NB4 (cell line): ENCODE data around the gene MPHOSPH10.

ENCODE experiments used
- DNase-seq: peaks from one replicate; pipeline ENCODE4 v3.0.0; 2010; ENCODE audit warnings: low read depth
- H3K4me3 ChIP-seq: one replicate; pipeline ENCODE4 v1.5.1; 2011; ENCODE audit warnings: mild to moderate bottlenecking, low read depth, low read length, moderate library complexity
- MYC ChIP-seq: IDR thresholded peaks from 2 replicates; pipeline ENCODE4 v1.6.1; 2011; ENCODE audit warnings: low read depth, low read length
- POLR2A ChIP-seq: IDR thresholded peaks from 2 replicates; pipeline ENCODE4 v1.6.1; 2011; ENCODE audit warnings: mild to moderate bottlenecking; ENCODE audit not compliant: insufficient read length; ENCODE audit errors: extremely low read depth
- TF ChIP-seq, protein P1 (sequence below): IDR thresholded peaks from one replicate; pipeline ENCODE4 v1.5.1; 2012; ENCODE audit warnings: low read depth, low read length
- TF ChIP-seq, protein P2 (sequence below): IDR thresholded peaks from 2 replicates; pipeline ENCODE4 v1.6.1; 2011; ENCODE audit warnings: low read depth, low read length

MPHOSPH10 gene

DNA sequence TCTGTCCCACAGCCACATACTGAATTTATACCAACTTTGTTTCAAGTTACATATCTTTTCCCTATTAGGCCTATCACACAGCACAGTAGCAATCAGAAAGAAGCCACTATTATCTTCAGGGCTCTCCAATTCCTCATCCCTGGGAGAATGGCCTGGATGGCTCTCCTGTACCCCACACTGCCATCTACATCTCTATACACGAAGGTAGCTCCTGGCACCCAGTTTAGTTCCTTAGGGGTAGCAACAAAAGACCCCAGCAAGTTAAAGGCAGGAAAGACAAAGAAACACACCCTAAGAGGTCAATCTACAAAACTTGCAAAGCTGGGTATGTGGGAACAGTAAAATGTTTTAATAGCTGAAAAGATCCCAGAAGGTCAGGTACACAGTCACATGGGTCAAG is 56.5 kb downstream of the MPHOSPH10 start:
- no peak overlapping the region for H3K4me3 ChIP-seq
- DNase-seq: no peak
- TF ChIP-seq, protein P1, sequence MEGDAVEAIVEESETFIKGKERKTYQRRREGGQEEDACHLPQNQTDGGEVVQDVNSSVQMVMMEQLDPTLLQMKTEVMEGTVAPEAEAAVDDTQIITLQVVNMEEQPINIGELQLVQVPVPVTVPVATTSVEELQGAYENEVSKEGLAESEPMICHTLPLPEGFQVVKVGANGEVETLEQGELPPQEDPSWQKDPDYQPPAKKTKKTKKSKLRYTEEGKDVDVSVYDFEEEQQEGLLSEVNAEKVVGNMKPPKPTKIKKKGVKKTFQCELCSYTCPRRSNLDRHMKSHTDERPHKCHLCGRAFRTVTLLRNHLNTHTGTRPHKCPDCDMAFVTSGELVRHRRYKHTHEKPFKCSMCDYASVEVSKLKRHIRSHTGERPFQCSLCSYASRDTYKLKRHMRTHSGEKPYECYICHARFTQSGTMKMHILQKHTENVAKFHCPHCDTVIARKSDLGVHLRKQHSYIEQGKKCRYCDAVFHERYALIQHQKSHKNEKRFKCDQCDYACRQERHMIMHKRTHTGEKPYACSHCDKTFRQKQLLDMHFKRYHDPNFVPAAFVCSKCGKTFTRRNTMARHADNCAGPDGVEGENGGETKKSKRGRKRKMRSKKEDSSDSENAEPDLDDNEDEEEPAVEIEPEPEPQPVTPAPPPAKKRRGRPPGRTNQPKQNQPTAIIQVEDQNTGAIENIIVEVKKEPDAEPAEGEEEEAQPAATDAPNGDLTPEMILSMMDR: no peak
- TF ChIP-seq POLR2A (no peak), MYC (no peak)
- TF ChIP-seq, protein P2, sequence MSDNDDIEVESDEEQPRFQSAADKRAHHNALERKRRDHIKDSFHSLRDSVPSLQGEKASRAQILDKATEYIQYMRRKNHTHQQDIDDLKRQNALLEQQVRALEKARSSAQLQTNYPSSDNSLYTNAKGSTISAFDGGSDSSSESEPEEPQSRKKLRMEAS: no peak

DNA sequence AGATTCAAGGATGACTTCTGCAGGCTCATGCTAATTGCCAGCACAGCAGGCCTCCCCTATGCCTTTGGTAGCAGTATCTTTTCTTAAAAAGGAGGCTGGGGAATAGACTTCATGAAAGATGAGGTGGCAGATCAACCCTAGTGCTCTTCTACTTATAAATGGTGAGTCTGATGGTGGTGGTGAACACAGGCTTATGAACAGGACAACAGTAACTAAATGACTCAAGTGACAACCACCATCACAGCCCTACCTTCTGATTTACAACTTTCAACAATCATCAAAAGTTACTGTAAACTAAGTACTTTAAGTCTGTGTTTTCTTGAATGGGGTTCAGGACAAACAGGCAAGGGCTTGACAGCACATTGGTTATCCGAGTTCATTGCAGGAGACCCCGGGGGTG is 57.2 kb downstream of the MPHOSPH10 start:
- no peak for DNase-seq
- H3K4me3 ChIP-seq: no peak overlapping the region
- no peak for TF ChIP-seq MYC
- TF ChIP-seq, protein P1: no peak
- TF ChIP-seq POLR2A: no peak
- TF ChIP-seq, protein P2: no peak

DNA sequence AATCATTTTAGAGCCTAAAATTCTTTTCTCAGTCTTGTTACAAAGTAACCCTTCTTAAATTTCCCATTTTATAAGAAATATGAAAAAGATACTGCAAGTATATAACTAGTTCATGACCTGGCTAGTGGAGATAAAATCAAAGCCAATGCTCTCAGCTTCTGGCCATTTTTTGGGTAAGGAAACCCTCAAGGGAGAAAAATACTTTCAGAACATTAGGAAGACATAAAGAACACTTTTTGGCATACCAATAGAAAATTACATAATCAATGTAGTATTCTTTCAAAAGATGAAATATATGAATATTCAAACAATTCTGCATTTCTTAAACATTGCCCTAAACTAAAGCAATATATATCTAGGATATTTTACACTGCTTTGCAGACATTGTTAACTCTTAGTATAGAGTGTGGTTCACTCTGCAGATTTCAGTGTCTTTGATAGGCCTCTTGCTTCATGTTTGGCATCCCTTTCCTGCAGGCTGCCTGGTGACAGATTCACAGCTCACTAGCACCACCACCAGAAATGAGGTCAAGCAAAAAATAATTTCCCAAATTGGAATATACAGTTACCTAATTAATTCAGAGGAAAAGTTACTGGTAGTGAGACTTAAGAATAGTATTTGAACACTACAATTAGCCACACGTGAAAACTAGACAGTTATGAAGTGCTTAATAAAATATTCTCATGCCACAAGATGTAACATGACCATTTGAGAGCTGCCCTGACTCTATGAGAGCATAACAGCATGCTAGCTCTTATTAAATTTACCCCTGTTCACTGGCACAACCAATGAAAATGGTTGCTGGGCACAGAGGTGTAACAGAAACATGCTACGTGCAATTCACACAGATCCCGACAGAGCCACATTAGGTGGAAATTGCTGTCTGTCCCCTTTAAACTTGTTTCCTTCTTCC is 60.5 kb downstream of the MPHOSPH10 start:
- H3K4me3 ChIP-seq: no peak overlapping the region
- TF ChIP-seq, protein P1: peak; percentile 24
- TF ChIP-seq, protein P2: no peak
- peak; percentile 52 for DNase-seq

DNA sequence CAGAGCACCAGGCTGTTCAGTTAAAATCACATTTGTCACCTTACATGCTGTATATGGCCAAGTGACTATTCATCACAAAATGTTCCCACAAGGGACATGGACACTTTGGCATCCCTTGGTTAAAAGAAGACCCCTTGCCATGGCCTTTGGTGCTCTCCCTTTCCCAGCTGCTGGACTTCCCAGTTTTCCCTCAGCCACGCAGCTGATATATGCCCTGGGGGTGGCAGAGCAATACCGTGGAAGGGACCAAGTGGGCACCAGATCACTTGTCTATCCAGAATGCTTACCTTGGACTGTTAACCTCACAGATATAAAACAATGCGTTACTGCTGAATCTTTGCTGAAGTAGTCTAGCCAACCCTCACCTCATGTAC is 61.1 kb downstream of the MPHOSPH10 start:
- TF ChIP-seq MYC (no peak), POLR2A (no peak)
- TF ChIP-seq, protein P2: no peak
- TF ChIP-seq, protein P1: no peak
- DNase-seq: no peak
- H3K4me3 ChIP-seq: no peak overlapping the region
